Endothelial cell of umbilical vein (primary cell): ENCODE data around the gene RXFP1. TPM values are rescaled to one million over a fixed set of nuclear protein-coding genes. Genes with fewer than 3 reads are reported as not detected.

ENCODE experiments used
- BruUV-seq: library from RNA; stranded (reverse); fragments of 400-500 nt; replicated peaks from 2 replicates; lab custom pipeline; 2021; lab: Mats Ljungman, UMichigan
- CTCF ChIA-PET: fragments of 300-600, 350-600 bp; sonication (Branson Sonifier 250); formaldehyde crosslinking; loops from one replicate; lab custom pipeline; 2021; ENCODE audit warnings: antibody characterized with exemption, inconsistent platforms; lab: Charles Lee
- POLR2A ChIA-PET: fragments of 300-600, 350-600 bp; sonication (Branson Sonifier 250); formaldehyde crosslinking; loops from one replicate; lab custom pipeline; 2021; ENCODE audit warnings: antibody characterized with exemption, inconsistent platforms; lab: Charles Lee
- DNase-seq: peaks from one replicate; pipeline ENCODE4 v3.0.0-alpha.2; 2011; ENCODE audit warnings: low read depth, low spot score
- FAIRE-seq: peaks from 2 replicates; lab custom pipeline; 2011; peaks lifted over from hg19 to GRCh38; lab: Jason Lieb, UNC
- H2AFZ ChIP-seq: 2 replicates; pipeline ENCODE4 v1.6.0; 2012; ENCODE audit warnings: low read depth, low read length, control low read depth, inconsistent platforms
- H3K27ac ChIP-seq: 2 replicates; pipeline ENCODE4 v1.5.1; 2011; ENCODE audit warnings: low read depth, mild to moderate bottlenecking, control low read depth, low read length, moderate library complexity; ENCODE audit not compliant: insufficient read depth
- H3K27me3 ChIP-seq, 2 experiments: 2 replicates each; pipeline versions ENCODE4 v1.6.0 to v1.6.1; 2011; ENCODE audit warnings: low read length in 2 of 2, mixed read lengths in 1 of 2; ENCODE audit not compliant: control insufficient read depth in 2 of 2, insufficient read depth in 2 of 2
- H3K36me3 ChIP-seq, 2 experiments: 2 replicates in 1 of 2; 3 replicates in 1 of 2; pipeline ENCODE4 v1.5.1; 2011; ENCODE audit warnings: low read length in 2 of 2, mild to moderate bottlenecking in 1 of 2, moderate library complexity in 1 of 2; ENCODE audit not compliant: control insufficient read depth in 2 of 2, insufficient read depth in 2 of 2; ENCODE audit errors: extremely low read depth in 1 of 2
- H3K4me1 ChIP-seq: 3 replicates; pipeline ENCODE4 v1.5.1; 2011; ENCODE audit warnings: mild to moderate bottlenecking, low read length; ENCODE audit not compliant: control insufficient read depth, insufficient read depth; ENCODE audit errors: extremely low read depth
- H3K4me2 ChIP-seq: 2 replicates; pipeline ENCODE4 v1.6.1; 2011; ENCODE audit warnings: low read length, control low read depth, mixed read lengths; ENCODE audit not compliant: insufficient read depth
- H3K4me3 ChIP-seq, 3 experiments: fragments of 200-600 bp in 1 of 3; sonication (generic), shearing (Covaris generic) in 1 of 3; replicated peaks in 1 of 3; 2 replicates each; pipeline ENCODE4 v1.5.1; 2011 to 2016; ENCODE audit warnings: control low read depth in 3 of 3, low read length in 3 of 3, mild to moderate bottlenecking in 2 of 3, inconsistent platforms in 1 of 3, low read depth in 1 of 3, moderate library complexity in 1 of 3; ENCODE audit not compliant: insufficient read depth in 1 of 3
- H3K79me2 ChIP-seq: 2 replicates; pipeline ENCODE4 v1.6.0; 2012; ENCODE audit warnings: low read length, inconsistent platforms; ENCODE audit not compliant: control insufficient read depth, insufficient read depth
- H3K9ac ChIP-seq: replicated peaks from 2 replicates; pipeline ENCODE3; 2011; ENCODE audit warnings: low read length, control low read depth; ENCODE audit not compliant: insufficient read depth; ENCODE audit errors: extremely low read depth
- H3K9me1 ChIP-seq: replicated peaks from 3 replicates; pipeline ENCODE4 v1.6.0; 2011; ENCODE audit warnings: mild to moderate bottlenecking, low read length; ENCODE audit not compliant: control insufficient read depth, insufficient read depth; ENCODE audit errors: extremely low read depth
- H3K9me3 ChIP-seq: replicated peaks from 2 replicates; pipeline ENCODE4 v1.5.1; 2012; ENCODE audit warnings: low read length, inconsistent platforms; ENCODE audit not compliant: control insufficient read depth, insufficient read depth
- H4K20me1 ChIP-seq: replicated peaks from 2 replicates; pipeline ENCODE3; 2011; ENCODE audit warnings: mild to moderate bottlenecking, low read length; ENCODE audit not compliant: control insufficient read depth, insufficient read depth; ENCODE audit errors: extremely low read depth
- CTCF ChIP-seq, 2 donors: IDR thresholded peaks; 1 replicate in 1 of 2; 2 replicates in 1 of 2; pipeline ENCODE4 v1.5.1; 2011; ENCODE audit warnings: low read length in 2 of 2, mild to moderate bottlenecking in 2 of 2, moderate library complexity in 2 of 2, control low read depth in 1 of 2, inconsistent platforms in 1 of 2, low read depth in 1 of 2; ENCODE audit not compliant: insufficient read depth in 1 of 2; ENCODE audit errors: extremely low read depth in 1 of 2
- EZH2 ChIP-seq: IDR thresholded peaks from 2 replicates; pipeline ENCODE4 v1.6.1; 2012; ENCODE audit warnings: borderline replicate concordance, low read depth, mild to moderate bottlenecking, moderate library complexity, low read length, inconsistent platforms; ENCODE audit not compliant: severe bottlenecking
- FOS ChIP-seq: IDR thresholded peaks from 2 replicates; pipeline ENCODE4 v1.6.1; 2011; ENCODE audit warnings: mild to moderate bottlenecking, low read length, moderate library complexity, borderline replicate concordance; ENCODE audit not compliant: insufficient read depth
- GATA2 ChIP-seq: IDR thresholded peaks from 2 replicates; pipeline ENCODE4 v1.7.0; 2011; ENCODE audit warnings: low read depth, mild to moderate bottlenecking, moderate library complexity, mixed read lengths, low read length; ENCODE audit not compliant: insufficient read length, insufficient read depth
- JUN ChIP-seq: IDR thresholded peaks from 2 replicates; pipeline ENCODE4 v1.6.1; 2011; ENCODE audit warnings: borderline replicate concordance, low read depth; ENCODE audit not compliant: insufficient read length, insufficient read depth
- MAX ChIP-seq: IDR thresholded peaks from 2 replicates; pipeline ENCODE4 v1.6.1; 2011; ENCODE audit not compliant: insufficient read depth, insufficient read length
- MYC ChIP-seq: IDR thresholded peaks from one replicate; pipeline ENCODE4 v1.6.1; 2011; ENCODE audit warnings: mild to moderate bottlenecking, low read depth, low read length
- POLR2A ChIP-seq: IDR thresholded peaks from 2 replicates; pipeline ENCODE4 v1.6.1; 2012; ENCODE audit warnings: low read depth, mild to moderate bottlenecking, control low read depth, low read length
- POLR2AphosphoS5 ChIP-seq: IDR thresholded peaks from 2 replicates; pipeline ENCODE4 v1.6.1; 2012; ENCODE audit warnings: low read depth, mild to moderate bottlenecking, control low read depth, low read length, moderate library complexity; ENCODE audit not compliant: insufficient read depth
- dilution Hi-C: fragments of 300-500 bp; cut with MboI; formaldehyde crosslinking; loops from one replicate; pipeline ENCODE4 v1.15.0; 2019; ENCODE audit warnings: low sequenced_read_pairs; ENCODE audit not compliant: extremely low pct_ligation_motif_present
- intact Hi-C: fragments of 100-400 bp; cut with micrococcal nuclease; formaldehyde crosslinking; loops from one replicate; pipeline ENCODE4 v1.10.0; 2022
- polyA plus RNA-seq, 4 experiments: library from polyadenylated mRNA; depleted of rRNA in 3 of 4; stranded (reverse) in 3 of 4; unstranded in 1 of 4; fragments of >200 nt; gene quantifications; 2 replicates each; pipeline versions ENCODE4 v1.2.1 to v1.2.3, GENCODE V29; 2011 to 2012; ENCODE audit warnings: missing spikeins in 1 of 4
- total RNA-seq: library from RNA; stranded (reverse); gene quantifications from 2 replicates; pipeline ENCODE4 v1.2.3, GENCODE V29; 2021

The RXFP1 gene
- total and polyA plus RNA-seq, 2 donors (not counting 3 experiments of a cell fraction or from before 2014, with no cell fraction given): not detected

- intact Hi-C loops (no loop called here), dilution Hi-C loops (no loop called here)
- TF ChIP-seq EZH2: no peak
- no peak for TF ChIP-seq POLR2A
- no peak for TF ChIP-seq POLR2AphosphoS5
- no peak for TF ChIP-seq GATA2
- TF ChIP-seq MAX: no peak
- no peak for TF ChIP-seq CTCF (IDR thresholded peaks at IDR 0.05; ENCODE audit: extremely low read depth in 1 of 2, insufficient read depth in 1 of 2, low read depth in 1 of 2, low read length in 2 of 2)
- no peak for TF ChIP-seq MYC
- TF ChIP-seq JUN: no peak
- no peak for TF ChIP-seq FOS
- Histone ChIP-seq H3K9me1 (no peaks in the 10 kb centered on the region), H3K9ac (no peak overlapping the region), H2AFZ (no peak overlapping the region), H3K27me3 (no peaks in the 10 kb centered on the region), H3K4me1 (no peaks in the 10 kb centered on the region), H3K4me3 (no peak overlapping the region), H3K4me2 (no peak overlapping the region), H3K9me3 (no peaks in the 10 kb centered on the region), H3K27ac (no peak overlapping the region), H4K20me1 (no peaks in the 10 kb centered on the region), H3K36me3 (no peaks in the 10 kb centered on the region), H3K79me2 (no peaks in the 10 kb centered on the region)
- BruUV-seq: no TSS peak
- ChIA-PET POLR2A (no interaction called here), CTCF (interaction anchor here (2.4 kb wide), 1 partner anchor 11 kb away, joined by 19 read pairs; no protein-coding TSS in a partner anchor)
- DNase-seq (no peak), FAIRE-seq (no peak)
Observed at GRCh38 chr4:158484173-158484885, 37.4 kb upstream of the RXFP1 start.
